Choroid plexus epithelial cell (primary cell): ENCODE measurements around the gene HEBP2.

Source experiments
- DNase-seq: peaks from one replicate; pipeline ENCODE4 v3.0.0-alpha.2; 2010; ENCODE audit warnings: low read depth
- H3K4me3 ChIP-seq: 2 replicates; pipeline ENCODE4 v1.5.1; 2011; ENCODE audit warnings: low read depth, mild to moderate bottlenecking, control low read depth, low read length, moderate library complexity
- CTCF ChIP-seq: conservative IDR thresholded peaks from 2 replicates; pipeline ENCODE4 v1.5.1; 2011; ENCODE audit warnings: low read depth, mild to moderate bottlenecking, control low read depth, inconsistent platforms, low read length, moderate library complexity

Gene HEBP2

GRCh38 chr6:138426500-138427123, 22.6 kb downstream of the HEBP2 start:
- no peak for TF ChIP-seq CTCF
- no peak for DNase-seq
- H3K4me3 ChIP-seq: no peak overlapping the region

- DNase-seq: no peak
- TF ChIP-seq CTCF: no peak
- H3K4me3 ChIP-seq: no peak overlapping the region
Observed at GRCh38 chr6:138427701-138428100, 23.7 kb downstream of the HEBP2 start.

GRCh38 chr6:138428944-138429598, 25.0 kb downstream of the HEBP2 start:
- TF ChIP-seq CTCF: peak; percentile 60
- peak; percentile 81 for DNase-seq
- no peak overlapping the region for H3K4me3 ChIP-seq

- TF ChIP-seq CTCF: no peak
- H3K4me3 ChIP-seq: no peak overlapping the region
- DNase-seq: no peak
Observed at GRCh38 chr6:138429761-138430160, 25.7 kb downstream of the HEBP2 start.

- no peak for DNase-seq
- no peak for TF ChIP-seq CTCF
- H3K4me3 ChIP-seq: no peak overlapping the region
Observed at GRCh38 chr6:138430361-138431145, 26.5 kb downstream of the HEBP2 start.

GRCh38 chr6:138431256-138432062, 27.4 kb downstream of the HEBP2 start:
- no peak for TF ChIP-seq CTCF
- H3K4me3 ChIP-seq: no peak overlapping the region
- no peak for DNase-seq
